Inflammatory macrophage treated with lipopolysaccharide for 4 hours (primary cell): Measurements from ENCODE around the gene DDX25.

Experiments used
- DNase-seq: peaks from one replicate; pipeline ENCODE4 v3.0.0-alpha.2; 2020

DDX25 gene

DNA sequence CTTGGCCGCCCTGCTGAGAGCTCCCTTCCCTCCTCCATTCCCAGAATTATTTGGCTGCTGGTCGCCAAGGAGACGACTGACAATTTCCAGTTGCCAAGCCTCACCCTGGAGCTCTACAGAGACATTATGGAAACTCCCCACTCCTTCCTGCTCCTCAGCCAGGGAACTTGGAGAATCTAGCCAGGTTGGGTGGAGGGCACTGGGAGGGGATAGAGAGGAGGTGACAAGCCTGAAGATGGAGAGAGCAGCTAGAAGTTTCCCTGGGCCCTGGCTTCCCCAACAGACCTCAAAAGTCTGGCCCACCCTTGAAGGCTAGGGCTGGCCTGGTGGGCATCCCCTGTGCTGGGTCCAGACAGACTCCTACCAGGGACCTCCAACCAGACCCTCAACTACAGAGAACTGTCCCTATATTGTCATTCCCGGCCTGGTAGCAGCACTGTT, 34.8 kb downstream of the DDX25 start:
- DNase-seq: no peak

DNA sequence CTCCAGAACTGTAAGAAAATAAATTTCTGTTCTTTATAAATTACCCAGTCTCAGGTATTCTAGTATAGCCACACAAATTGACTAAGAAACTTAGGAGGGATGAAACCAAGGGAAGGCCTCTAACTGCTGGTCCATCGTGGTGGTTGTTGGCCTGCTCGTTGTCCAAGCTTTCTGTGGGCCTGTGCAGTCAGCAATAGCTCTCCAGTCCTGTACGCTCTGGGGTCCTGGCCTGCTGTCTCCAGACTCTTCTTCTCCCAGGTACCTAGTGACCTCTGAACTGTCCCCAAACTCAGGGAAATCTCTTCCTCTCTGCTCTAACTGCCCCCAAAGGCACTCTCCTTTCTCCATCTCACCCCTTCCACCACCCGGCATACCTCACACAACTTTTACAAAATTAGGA, 35.8 kb downstream of the DDX25 start:
- DNase-seq: no peak

DNA sequence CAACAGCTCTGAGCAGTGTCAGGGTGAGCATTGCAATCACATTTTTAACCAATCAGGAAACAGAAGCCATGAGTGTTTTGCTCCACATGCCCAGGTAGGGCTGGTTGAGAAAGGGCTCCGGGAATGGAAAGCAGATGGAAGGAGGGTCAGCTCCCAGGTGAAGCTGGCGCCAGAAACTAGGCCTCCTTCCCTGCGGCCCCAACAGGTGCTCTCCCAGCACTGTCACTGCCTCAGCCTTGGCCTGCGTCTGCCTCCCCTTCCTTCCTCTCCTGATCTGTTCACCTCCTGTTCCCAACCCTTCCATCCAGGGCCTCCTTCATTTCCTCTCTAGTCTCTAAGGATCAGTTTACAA, 36.9 kb downstream of the DDX25 start:
- no peak for DNase-seq

DNA sequence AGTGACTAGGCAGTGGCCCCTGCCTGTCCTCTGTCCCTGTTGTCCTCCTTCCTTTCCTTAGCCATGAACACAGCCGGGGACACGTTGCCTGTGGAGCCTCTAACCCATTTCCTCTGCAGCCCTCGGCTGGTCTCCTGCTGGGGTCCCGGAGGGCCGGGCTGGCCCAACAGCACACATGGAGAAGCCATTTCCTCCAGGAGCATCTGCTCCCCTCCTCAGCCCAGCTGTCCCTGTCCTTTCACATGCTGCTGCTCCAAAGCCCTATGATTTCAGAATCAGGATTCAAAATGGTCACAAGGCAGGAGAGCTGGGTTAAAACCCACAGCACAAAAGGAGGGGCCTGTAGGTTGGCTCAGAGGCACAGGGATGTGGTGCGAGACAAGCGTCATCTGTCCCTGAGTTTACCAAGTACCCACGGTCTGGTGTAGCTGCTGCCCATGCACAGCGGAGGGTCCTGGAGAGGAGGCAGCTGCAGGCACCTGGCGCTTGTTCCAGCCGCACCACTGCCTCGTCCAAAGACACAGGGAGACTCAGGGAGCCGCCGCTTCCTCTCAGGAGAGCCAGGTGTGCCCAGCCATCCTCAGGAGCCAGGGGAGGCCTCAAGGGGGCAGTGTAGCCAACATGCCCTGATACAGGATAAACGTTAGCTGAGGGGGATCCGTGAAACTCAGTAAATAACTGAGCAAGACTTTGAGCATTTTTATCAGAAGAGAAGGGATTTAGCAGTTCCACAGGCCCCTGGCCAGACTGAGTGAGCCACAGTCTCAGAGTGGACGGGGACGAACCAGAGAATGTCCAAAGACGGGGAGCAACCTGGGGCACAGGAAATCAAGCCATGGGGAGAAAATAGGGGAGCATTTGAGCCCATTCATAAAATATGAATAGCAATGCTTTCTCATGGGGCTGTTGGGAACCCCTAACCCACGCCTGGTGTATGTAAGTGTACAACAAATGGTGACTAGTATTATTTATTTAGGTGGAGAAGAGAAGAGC, 37.6 kb downstream of the DDX25 start:
- DNase-seq: no peak

DNA sequence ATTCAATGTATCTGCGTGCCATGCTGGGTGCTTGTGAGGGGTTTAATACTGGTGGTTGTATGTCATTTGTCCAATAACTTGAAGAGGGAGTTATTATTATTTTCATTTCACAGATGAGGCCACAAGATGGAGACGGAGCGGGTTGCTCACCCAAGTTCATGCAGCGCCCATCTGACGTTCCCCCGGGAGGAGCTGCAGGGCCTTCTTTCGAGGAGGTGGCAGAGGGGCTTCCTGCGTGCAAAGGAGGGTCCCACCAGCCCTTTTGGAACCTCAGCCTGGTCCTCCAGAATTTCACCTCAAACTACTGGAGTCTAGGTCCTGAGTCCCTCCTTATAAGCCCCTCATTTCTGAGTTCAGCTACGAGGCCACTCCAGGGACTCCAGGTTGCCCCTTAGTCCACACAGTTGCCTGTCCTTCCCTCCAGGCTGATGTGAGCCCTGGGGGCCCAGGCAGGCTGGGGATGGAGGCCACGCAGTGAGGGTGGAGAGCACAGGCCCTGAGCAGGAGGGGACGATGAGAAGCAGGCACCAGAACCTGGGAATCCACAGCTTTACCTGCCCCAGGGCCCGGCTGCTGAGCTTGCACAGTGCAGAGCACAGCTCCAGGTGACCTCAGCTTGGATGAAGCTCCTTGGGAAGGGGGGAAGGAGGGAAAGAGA, 38.6 kb downstream of the DDX25 start:
- DNase-seq: no peak

DNA sequence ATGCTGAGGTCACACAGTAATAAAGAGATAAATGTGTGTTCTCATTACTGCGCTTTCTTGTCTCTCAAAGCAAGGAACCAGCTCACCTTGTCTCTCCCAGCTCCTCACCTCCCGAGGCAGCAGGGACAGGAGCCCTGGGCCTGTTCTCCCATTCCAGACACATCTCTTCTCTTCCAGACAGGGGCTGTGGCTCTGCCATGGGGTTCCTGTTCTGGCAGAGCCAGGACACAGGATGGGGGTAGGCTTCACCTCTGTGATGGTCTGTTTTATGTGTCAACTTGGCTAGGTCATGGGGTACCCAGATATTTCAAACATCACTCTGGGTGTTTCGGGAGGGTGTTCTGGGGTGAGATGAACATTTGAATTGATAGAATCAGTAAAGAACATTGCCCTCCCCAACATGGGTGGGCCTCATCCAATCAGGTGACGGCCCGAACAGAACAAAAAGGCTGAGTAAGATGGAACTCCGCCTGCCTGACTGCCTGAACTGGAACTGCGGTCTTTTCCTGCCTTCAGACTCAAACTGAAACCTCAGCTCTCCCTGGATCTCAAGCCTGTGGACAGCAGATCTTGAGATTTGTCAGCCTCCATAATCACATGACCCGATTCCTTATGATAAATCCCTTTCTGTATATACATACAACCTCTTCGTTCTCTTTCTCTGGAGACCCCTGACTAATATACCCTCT, 39.5 kb downstream of the DDX25 start:
- no peak for DNase-seq

DNA sequence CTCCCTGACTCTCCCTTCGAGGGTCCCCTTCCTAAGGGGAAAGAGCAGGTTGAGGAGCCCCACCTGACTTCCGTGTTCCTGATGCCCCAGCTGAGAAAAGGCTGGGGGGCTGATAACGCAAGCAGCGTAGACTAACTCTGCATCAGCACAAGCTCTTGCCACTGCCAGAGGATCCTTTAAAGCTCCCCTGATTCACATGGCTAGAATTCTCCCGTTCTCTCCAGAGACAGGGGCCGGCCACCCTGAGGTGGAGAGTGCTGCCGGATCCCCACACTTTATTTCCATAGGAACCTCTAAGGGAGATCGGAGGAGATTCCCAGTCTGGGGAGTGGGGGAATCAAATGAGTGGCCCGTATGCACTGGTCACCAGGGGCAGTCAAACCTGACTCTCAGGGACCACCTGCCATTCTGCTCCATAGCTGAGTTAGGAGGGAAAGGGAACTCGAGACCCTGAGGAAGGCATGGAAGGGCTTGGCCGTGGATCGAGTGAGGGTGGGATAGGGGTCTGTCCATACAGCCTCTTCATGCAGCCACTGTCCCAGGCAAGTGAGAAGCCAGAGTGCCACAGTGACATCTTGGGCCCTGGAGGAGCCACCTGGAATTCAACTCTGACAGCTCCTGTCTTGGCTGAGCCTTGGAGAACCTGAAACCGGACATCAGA, 40.2 kb downstream of the DDX25 start:
- no peak for DNase-seq

DNA sequence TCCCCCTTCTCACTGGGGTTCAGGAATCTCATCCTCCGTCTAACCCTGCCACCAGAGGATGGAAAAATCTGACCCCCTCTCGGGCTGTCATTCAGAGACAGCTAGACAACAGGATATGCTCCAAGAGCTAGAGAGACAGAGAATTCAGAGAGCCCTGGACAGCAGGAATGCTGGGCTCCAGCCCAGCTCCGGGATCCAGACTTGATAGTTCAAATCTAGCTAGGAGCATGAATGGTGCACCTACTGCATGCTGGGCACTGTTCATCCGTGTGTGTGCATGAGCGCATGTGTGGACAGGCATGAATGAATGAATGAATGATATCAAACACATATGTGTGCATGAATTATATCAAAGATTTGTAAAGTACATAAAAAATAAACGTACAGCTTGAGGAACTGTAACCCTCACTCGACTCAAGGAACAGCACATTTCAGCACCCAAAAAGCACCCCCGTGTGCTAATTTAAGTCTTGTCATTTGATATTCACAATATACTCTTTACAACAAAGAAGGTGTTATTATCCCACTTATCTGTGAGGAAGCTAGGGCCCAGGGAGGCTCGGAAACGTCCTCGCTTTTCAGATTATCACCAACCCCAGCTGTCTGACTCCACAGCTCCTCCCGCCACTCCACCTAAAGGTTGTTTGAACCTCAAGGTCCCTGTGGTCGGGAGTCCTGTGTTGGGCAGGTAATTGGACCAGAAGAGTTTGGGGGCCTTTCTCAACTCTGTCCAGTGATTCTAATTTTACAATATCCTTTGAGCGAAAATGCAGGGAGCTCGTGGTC, 40.9 kb downstream of the DDX25 start:
- no peak for DNase-seq

DNA sequence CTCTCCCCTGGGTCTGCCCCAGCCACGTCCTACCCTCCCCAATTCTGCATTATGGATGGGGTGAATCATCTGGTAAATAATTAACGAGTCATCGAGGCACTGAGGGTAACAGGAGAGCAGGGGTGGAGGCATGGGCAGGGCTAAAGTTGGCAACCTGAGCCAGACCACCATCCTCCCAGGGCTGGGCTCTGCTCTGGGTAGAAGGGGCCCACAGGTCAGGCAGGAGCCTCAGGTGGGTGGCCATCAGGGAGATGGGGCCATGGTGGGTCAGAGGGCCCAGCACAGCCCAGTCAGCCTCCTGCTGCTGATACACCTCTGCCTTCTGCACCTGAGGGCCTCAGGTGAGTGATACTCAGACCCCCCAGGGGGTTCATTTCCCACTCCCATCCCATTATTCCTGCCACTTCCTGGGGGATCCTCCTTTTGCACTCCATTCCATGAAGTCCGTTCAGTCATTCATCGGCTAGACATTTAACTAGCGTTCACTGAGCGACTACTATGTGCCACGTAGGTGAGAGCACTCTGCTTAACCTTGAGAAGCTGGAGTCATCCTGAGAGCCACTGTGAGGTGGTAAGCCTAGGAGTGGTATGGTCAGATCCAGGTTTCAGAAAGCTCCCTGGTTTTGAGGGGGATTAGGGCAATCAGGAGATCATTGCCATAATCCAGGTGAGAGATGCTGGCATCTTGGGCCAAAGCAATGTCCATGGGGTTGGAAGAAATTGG, 41.7 kb downstream of the DDX25 start, which contains the start of gene VSIG10L2:
TSS of gene VSIG10L2 (plus strand) at position 248 of the 724 bp plus-strand sequence. CDS start at position 260, 12 bp downstream.
- DNase-seq: no peak

DNA sequence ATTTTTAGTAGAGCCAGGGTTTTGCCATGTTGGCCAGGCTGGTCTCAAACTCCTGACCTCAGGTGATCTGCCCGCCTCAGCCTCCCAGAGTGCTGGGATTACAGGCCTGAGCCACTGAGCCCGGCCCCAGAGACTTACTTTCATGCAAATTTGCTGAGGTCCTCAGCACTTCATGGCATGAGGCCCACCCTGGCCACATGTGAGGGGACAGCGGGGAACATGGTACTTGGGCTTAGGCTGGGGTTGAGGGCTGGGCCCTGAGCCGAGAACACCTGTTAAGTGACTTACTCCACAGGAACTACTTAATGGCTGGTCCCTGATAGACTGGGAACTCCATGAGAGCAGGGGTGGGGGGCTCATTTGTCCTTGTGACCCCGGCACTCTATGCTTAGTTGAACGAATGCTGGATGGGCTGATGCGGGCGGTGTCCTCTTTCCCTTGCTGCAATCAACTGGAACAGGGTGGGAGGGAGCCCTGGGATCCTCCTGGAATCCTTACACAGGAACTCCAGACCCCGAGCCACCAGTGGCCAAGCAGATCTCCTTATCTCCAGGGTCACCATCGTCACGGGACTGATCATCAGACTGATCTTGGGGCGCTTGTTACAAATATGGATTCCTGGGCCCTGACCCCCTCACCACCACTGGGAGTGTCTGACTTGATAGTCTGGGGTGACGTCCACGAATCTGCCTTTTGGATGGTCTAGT, 42.6 kb downstream of the DDX25 start:
- no peak for DNase-seq

DNA sequence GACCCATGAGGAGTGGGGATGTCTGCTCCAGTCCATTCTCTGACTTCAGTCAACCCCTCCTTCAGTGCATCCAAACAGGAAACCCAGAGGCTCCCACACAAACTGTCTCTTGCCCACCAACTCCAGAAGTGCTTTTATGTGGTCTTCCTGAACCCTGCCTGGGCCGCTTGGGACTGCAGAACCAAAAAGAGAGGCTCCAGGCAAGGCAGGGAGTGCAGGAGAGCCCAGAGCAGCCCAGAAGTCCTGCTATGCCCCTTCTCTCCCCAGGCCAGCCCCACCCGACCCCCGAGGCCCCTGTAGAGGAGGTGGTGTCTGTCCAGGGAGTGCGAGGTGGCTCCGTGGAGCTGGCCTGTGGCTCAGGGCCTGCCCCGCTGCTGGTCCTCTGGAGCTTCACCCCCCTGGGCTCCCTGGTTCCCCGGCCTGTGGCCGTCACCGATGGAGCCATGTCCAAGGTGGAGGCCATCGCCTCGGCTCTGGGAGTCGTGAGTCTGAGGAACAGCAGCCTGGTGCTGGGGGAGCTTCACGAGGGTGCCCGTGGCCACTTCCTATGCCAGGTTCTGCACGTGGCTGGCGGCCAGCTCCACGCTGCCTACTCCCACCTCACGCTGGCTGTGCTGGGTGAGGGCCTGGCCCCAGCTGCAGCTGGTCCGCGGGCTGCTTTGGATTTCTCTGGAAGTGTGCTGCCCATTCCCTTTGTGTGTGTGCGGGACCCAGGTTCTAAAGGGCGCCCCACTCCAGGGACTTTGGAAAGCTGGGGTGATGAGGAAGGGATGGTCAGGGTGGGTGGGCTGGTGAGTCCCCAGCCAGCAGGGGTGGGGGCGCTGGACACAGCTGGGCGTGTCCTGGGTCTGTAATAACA, 43.3 kb downstream of the DDX25 start:
- DNase-seq: no peak

DNA sequence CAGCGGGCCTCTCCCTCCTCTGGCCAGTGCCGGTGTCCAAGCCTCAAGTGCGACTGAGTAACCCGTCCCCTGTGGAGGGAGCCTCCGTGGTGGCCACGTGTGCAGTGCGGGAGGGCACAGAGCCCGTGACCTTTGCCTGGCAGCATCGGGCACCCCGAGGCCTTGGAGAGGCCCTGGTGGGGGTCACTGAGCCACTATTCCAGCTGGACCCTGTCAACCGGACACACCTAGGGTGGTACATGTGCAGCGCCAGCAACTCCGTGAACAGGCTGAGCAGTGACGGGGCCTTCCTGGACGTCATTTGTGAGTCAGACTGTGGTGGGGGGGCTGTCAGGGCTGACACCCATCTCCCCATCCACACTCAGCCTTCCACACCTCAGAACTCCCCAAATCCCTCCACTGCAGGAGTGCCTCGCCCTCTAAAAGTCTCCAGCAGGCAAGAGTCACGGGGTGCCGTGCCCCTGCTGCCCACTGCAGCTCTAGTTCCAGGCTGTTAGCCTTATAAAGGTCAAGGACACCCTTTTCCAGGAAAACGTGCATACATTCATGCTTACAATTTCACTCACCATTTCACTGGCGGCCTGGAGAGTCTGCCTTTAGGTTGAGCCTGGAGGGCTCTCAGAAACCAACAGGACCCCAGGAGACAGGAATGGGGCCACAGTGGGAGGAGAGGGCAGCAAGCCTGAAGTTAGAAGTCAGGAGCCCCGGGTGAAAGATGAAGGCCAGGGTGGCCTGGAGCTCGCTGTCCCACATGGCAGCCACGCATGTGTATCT, 44.2 kb downstream of the DDX25 start:
- no peak for DNase-seq

DNA sequence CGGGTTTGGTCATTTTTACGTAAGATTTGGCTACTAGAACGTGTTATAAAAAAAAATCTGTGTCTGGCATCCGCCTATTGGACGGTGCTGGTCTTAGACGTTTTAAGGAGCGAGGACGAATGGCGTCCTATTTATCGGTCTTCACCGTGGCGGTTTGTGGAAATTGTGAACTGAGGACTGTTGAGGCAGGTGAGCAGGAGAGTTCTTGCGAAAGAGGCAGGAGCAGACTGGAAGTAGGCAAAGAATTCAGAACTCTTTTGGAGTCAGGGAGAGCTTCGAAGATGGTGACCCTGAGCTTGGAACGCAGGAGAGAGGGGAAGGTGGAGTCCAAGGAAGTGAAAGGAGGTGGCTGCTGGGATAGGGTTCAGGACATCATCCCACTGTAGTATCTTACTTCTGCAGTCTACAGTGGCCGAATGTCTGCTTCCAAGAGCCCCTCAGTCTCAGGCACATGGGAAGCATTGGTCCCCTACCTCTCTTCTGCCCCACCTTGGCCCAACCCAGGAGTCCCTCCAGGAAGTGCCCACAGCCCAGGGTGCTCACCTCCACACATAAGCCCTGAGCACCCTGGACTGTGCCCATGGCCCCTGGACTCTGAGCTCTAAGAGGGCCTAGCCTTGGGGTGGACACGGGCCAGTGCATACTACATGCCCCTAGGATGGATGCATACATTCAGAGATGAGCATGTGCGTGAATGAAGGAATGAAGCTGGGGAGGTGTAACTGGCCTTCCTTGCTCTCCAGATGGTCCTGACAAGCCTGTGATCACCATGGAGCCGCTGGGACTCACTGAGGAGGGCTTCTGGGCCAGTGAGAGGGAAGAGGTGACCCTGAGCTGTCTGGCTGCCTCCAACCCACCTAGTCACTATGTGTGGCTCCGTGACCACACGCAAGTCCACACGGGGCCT, 45.2 kb downstream of the DDX25 start:
- no peak for DNase-seq

DNA sequence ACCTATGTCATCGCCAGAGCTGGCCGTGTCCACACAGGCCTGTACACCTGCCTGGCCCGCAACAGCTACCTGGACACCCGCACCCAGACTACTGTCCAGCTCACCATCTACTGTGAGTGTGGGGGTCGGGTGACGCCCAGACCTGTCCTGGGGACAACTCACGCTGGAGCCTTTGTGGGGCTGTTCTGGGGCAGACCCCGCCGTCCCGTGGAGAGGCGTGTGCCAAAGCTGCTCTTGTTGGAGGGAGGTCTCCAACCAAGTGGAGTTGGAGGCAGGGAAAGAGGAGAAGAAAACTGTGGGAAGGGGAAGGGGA, 45.8 kb downstream of the DDX25 start:
- DNase-seq: no peak

DNA sequence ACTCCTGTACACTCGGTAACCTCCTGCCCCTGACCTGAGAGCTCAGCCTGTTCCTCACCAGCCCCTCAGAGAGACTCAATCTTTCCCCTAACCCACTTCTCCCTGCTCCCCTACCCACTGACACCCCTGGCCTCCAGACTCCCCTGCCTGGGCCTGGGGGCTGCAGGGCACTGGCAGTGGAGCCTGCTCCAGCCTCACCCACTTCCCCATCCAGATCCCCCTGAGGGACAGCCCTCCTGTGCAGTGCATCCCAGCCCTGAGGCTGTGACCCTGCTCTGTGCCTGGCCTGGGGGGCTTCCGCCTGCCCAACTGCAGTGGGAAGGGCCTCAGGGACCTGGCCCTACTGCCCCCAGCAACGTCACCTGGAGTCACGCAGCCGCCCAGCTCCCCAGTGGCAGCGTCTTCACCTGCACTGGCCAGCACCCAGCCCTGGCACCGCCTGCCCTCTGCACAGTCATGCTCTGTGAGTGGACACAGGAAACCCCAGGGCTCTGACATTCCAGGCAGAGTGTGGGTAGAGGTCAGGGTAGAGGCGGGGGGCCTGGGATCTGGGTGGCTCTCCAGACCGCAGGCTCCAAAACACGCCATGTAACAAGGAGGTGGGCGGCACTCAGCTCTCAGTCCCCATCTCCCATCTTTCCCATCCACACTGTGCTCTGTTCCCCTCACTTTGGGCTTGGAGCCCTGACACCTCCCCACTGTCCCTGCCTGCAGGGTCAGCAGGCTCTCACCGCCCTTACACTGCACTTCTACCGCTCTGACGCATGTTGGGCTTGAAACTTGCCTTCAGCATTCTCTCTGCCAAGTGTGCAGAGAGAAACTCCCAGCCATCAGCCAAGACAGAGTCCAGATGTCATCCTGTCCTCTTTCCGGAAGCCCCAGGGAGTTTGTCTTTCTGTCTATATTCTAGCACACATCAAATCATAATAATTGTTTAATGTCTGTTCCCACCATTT, 46.7 kb downstream of the DDX25 start:
- DNase-seq: no peak

DNA sequence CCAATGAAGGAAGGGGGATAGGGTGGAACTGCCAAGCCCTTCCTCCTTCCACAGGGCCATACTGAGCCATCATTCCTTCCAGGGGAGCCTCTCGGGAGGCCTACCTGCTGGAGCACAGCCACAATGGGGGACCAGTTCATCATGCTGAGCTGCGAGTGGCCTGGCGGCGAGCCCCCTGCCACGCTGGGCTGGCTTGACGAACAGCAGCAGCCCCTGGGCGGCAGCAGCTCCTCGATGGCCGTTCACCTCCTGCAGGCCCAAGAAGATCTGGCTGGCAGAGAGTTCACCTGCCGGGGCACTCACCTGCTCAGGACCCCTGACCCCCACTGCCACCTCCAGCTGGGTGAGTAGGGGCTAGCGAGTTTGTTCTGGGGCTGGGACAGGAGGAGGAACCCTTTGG, 47.4 kb downstream of the DDX25 start:
- no peak for DNase-seq

DNA sequence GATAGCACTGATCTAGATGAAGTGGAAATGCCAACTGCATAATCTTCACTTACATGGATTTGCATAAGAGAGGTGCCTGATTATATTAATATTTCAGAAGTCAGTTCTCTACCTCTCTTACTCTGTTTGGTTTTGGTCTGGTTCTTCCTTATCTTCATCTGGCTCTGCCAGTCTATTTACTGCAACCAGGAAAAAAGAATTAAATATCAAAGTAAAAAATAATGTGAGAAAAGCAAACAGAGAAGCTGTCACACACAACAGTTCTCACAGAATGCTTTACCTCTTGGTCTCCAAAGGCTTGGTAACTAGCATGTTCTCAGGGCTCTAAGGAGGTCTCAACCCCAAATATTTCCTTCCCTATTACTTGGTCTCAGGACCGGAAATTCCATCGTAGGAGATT, 48.3 kb downstream of the DDX25 start:
- no peak for DNase-seq
